ENCODE results near the gene CDH13. TPM values are rescaled to one million over a fixed set of nuclear protein-coding genes. Genes with fewer than 3 reads are reported as not detected.

CDH13 gene
- total and polyA plus RNA-seq, 2 experiments from 2014 or later, result 2.9 to 4.8 TPM

GRCh38 chr16:83747936-83748335 is 1121.2 kb downstream of the CDH13 start:
- Histone ChIP-seq H3K9me3 (ENCODE audit: low read depth) (no peaks in the 10 kb centered on the region), H3K4me3 (no peak overlapping the region)
- no peak for TF ChIP-seq CTCF (IDR thresholded peaks at IDR 0.05; ENCODE audit: low read depth, low read length)

GRCh38 chr16:83755391-83755790 is 1128.6 kb downstream of the CDH13 start:
- no peak for DNase-seq (ENCODE audit: low read depth in 1 of 2, low spot score in 1 of 2)
- no peaks in the 10 kb centered on the region for H3K36me3 ChIP-seq
- no peak overlapping the region for H3K27ac ChIP-seq
- H3K4me1 ChIP-seq (ENCODE audit: low read depth), result no peaks in the 10 kb centered on the region
- H3K9me3 ChIP-seq (ENCODE audit: low read depth), result no peaks in the 10 kb centered on the region
- no peaks in the 10 kb centered on the region for H3K27me3 ChIP-seq
- TF ChIP-seq CTCF (IDR thresholded peaks at IDR 0.05; ENCODE audit: low read depth, low read length), result no peak
- H3K4me3 ChIP-seq, result no peak overlapping the region

More at GRCh38 chr16:83747936-83748335, 1121.2 kb downstream of the CDH13 start:
- Histone ChIP-seq H3K27me3 (no peaks in the 10 kb centered on the region), H3K36me3 (no peaks in the 10 kb centered on the region), H3K4me1 (ENCODE audit: low read depth) (no peaks in the 10 kb centered on the region), H3K27ac (no peak overlapping the region)
- no peak for DNase-seq (ENCODE audit: low read depth in 1 of 2, low spot score in 1 of 2)

GRCh38 chr16:83762141-83762991 is 1135.6 kb downstream of the CDH13 start:
- no peaks in the 10 kb centered on the region for H3K27me3 ChIP-seq
- DNase-seq (ENCODE audit: low read depth in 1 of 2, low spot score in 1 of 2), result no peak
- TF ChIP-seq CTCF (IDR thresholded peaks at IDR 0.05; ENCODE audit: low read depth, low read length), result no peak
- H3K36me3 ChIP-seq, result no peaks in the 10 kb centered on the region
- H3K9me3 ChIP-seq (ENCODE audit: low read depth), result no peaks in the 10 kb centered on the region
- H3K27ac ChIP-seq, result no peak overlapping the region
- no peak overlapping the region for H3K4me3 ChIP-seq
- no peaks in the 10 kb centered on the region for H3K4me1 ChIP-seq (ENCODE audit: low read depth)

GRCh38 chr16:83762992-83763358 is 1136.2 kb downstream of the CDH13 start:
- no peaks in the 10 kb centered on the region for H3K9me3 ChIP-seq (ENCODE audit: low read depth)
- H3K36me3 ChIP-seq, result no peaks in the 10 kb centered on the region
- H3K4me3 ChIP-seq, result no peak overlapping the region
- H3K27me3 ChIP-seq, result no peaks in the 10 kb centered on the region
- DNase-seq (ENCODE audit: low read depth in 1 of 2, low spot score in 1 of 2), result no peak
- H3K4me1 ChIP-seq (ENCODE audit: low read depth), result no peaks in the 10 kb centered on the region
- TF ChIP-seq CTCF (IDR thresholded peaks at IDR 0.05; ENCODE audit: low read depth, low read length), result no peak
- H3K27ac ChIP-seq, result no peak overlapping the region

- no peak overlapping the region for H3K4me3 ChIP-seq
- H3K27me3 ChIP-seq, result no peaks in the 10 kb centered on the region
- no peaks in the 10 kb centered on the region for H3K4me1 ChIP-seq (ENCODE audit: low read depth)
- TF ChIP-seq CTCF (IDR thresholded peaks at IDR 0.05; ENCODE audit: low read depth, low read length), result no peak
- H3K9me3 ChIP-seq (ENCODE audit: low read depth), result no peaks in the 10 kb centered on the region
- DNase-seq (ENCODE audit: low read depth in 1 of 2, low spot score in 1 of 2), result peak in 1 of 2 donors; percentile 2
- H3K36me3 ChIP-seq, result no peaks in the 10 kb centered on the region
- no peak overlapping the region for H3K27ac ChIP-seq
Observed at GRCh38 chr16:83768986-83769385, 1142.2 kb downstream of the CDH13 start.

Data from cardiac muscle cell (in vitro differentiated cells and primary cell).